OCI-LY7 (cell line): ENCODE data around the gene KCNQ1.

Source experiments
- CTCF ChIP-seq: fragments of 200-600 bp; sonication (generic); conservative IDR thresholded peaks from 2 replicates; pipeline ENCODE4 v1.5.1; 2014; ENCODE audit warnings: mild to moderate bottlenecking, antibody characterized with exemption, low read length, moderate library complexity, mixed read lengths
- EZH2phosphoT487 ChIP-seq: fragments of 200-600 bp; sonication (generic); IDR thresholded peaks from 2 replicates; pipeline ENCODE4 v1.6.1; 2018; ENCODE audit warnings: low read depth, borderline replicate concordance, mild to moderate bottlenecking, mixed run types, antibody characterized with exemption, low read length, moderate library complexity, mixed read lengths

- TF ChIP-seq CTCF (no peak), EZH2phosphoT487 (no peak)
Observed at GRCh38 chr11:2599561-2600189, 154.9 kb downstream of the KCNQ1 start.
